Mesothelial cell of epicardium (in vitro differentiated cells): Measurements from ENCODE around the gene FHIT. TPM values are rescaled to one million over a fixed set of nuclear protein-coding genes. Genes with fewer than 3 reads are reported as not detected.

Experiments used
- DNase-seq, 2 experiments: peaks; one replicate each; pipeline ENCODE4 v3.0.0; 2021; ENCODE audit warnings: low spot score in 2 of 2; ENCODE audit not compliant: unreplicated experiment in 2 of 2
- H3K27ac Mint-ChIP-seq: 2 replicates; pipeline ENCODE4 v1.8.0; 2021; ENCODE audit warnings: mixed read lengths
- H3K27me3 Mint-ChIP-seq: 2 replicates; pipeline ENCODE4 v1.8.0; 2021; ENCODE audit warnings: low read depth, mixed read lengths
- H3K36me3 Mint-ChIP-seq: 2 replicates; pipeline ENCODE4 v1.8.0; 2021; ENCODE audit warnings: mixed read lengths
- H3K4me1 Mint-ChIP-seq: 2 replicates; pipeline ENCODE4 v1.8.0; 2021; ENCODE audit warnings: mixed read lengths
- H3K4me3 Mint-ChIP-seq: 2 replicates; pipeline ENCODE4 v1.8.0; 2021; ENCODE audit warnings: mild to moderate bottlenecking, moderate library complexity, mixed read lengths
- H3K9me3 Mint-ChIP-seq: 2 replicates; pipeline ENCODE4 v1.8.0; 2021; ENCODE audit warnings: mixed read lengths
- CTCF ChIP-seq: fragments of 200-600 bp; sonication (generic); IDR thresholded peaks from one replicate; pipeline ENCODE4 v1.5.0; 2021; ENCODE audit warnings: antibody characterized with exemption; ENCODE audit not compliant: unreplicated experiment
- total RNA-seq: library from RNA; stranded (reverse); gene quantifications from 3 replicates; pipeline ENCODE4 v1.2.1, GENCODE V29; 2021

FHIT gene
- total RNA-seq, 1 donor from 2014 or later, result 10.7 TPM

GRCh38 chr3:60856257-60857046, 394.8 kb downstream of the FHIT start:
- H3K9me3 Mint-ChIP-seq, result peaks cover 8% of the 10 kb centered on the region
- H3K27ac Mint-ChIP-seq, result no peak overlapping the region
- no peaks in the 10 kb centered on the region for H3K36me3 Mint-ChIP-seq
- no peaks in the 10 kb centered on the region for H3K4me1 Mint-ChIP-seq
- no peak overlapping the region for H3K4me3 Mint-ChIP-seq
- DNase-seq, result no peak
- H3K27me3 Mint-ChIP-seq, result no peaks in the 10 kb centered on the region
- TF ChIP-seq CTCF, result no peak

GRCh38 chr3:60855250-60855649, 396.0 kb downstream of the FHIT start:
- H3K27me3 Mint-ChIP-seq, result no peaks in the 10 kb centered on the region
- H3K9me3 Mint-ChIP-seq, result peaks cover 8% of the 10 kb centered on the region
- TF ChIP-seq CTCF, result no peak
- H3K27ac Mint-ChIP-seq, result no peak overlapping the region
- no peaks in the 10 kb centered on the region for H3K36me3 Mint-ChIP-seq
- no peak overlapping the region for H3K4me3 Mint-ChIP-seq
- no peaks in the 10 kb centered on the region for H3K4me1 Mint-ChIP-seq
- DNase-seq, result no peak

- Mint-ChIP-seq H3K27me3 (no peaks in the 10 kb centered on the region), H3K9me3 (peaks cover 8% of the 10 kb centered on the region), H3K36me3 (no peaks in the 10 kb centered on the region), H3K4me3 (no peak overlapping the region), H3K27ac (no peak overlapping the region), H3K4me1 (no peaks in the 10 kb centered on the region)
- TF ChIP-seq CTCF, result no peak
- no peak for DNase-seq
These were observed 396.5 kb downstream of the FHIT start for GRCh38 chr3:60854791-60855190.

GRCh38 chr3:60847791-60848190, 403.5 kb downstream of the FHIT start:
- no peak overlapping the region for H3K4me3 Mint-ChIP-seq

GRCh38 chr3:60844256-60844655, 407.0 kb downstream of the FHIT start:
- no peaks in the 10 kb centered on the region for H3K36me3 Mint-ChIP-seq
- no peak for DNase-seq
- H3K9me3 Mint-ChIP-seq, result no peaks in the 10 kb centered on the region
- no peak overlapping the region for H3K4me3 Mint-ChIP-seq
- no peak overlapping the region for H3K27ac Mint-ChIP-seq
- TF ChIP-seq CTCF, result no peak
- H3K4me1 Mint-ChIP-seq, result peaks cover 16% of the 10 kb centered on the region
- peaks cover 35% of the 10 kb centered on the region for H3K27me3 Mint-ChIP-seq

More at GRCh38 chr3:60847791-60848190, 403.5 kb downstream of the FHIT start:
- Mint-ChIP-seq H3K4me1 (peaks cover 2% of the 10 kb centered on the region), H3K9me3 (peaks cover 8% of the 10 kb centered on the region), H3K36me3 (no peaks in the 10 kb centered on the region), H3K27ac (no peak overlapping the region), H3K27me3 (peaks cover 25% of the 10 kb centered on the region)
- no peak for DNase-seq
- no peak for TF ChIP-seq CTCF
